Calu3 (cell line): Measurements from ENCODE around the gene SH2B2. TPM values are rescaled to one million over a fixed set of nuclear protein-coding genes. Genes with fewer than 3 reads are reported as not detected.

Experiments used
- BruUV-seq: library from RNA; stranded (reverse); fragments of 400-500 nt; replicated peaks from 2 replicates; lab custom pipeline; 2021; lab: Mats Ljungman, UMichigan
- CTCF ChIA-PET: fragments of 300-600 bp; sonication (Branson Sonifier 250); formaldehyde crosslinking; loops from one replicate; lab custom pipeline; 2022; ENCODE audit warnings: antibody characterized with exemption; lab: Charles Lee
- DNase-seq: peaks from one replicate; pipeline ENCODE4 v3.0.0; 2022
- H3K27ac Mint-ChIP-seq: one replicate; pipeline ENCODE4 v1.8.0; 2022; ENCODE audit warnings: mixed read lengths; ENCODE audit not compliant: unreplicated experiment
- H3K27me3 Mint-ChIP-seq: one replicate; pipeline ENCODE4 v1.8.0; 2022; ENCODE audit warnings: mixed read lengths; ENCODE audit not compliant: unreplicated experiment
- H3K36me3 Mint-ChIP-seq: one replicate; pipeline ENCODE4 v1.8.0; 2022; ENCODE audit warnings: mild to moderate bottlenecking, moderate library complexity, mixed read lengths; ENCODE audit not compliant: insufficient read depth, unreplicated experiment
- H3K4me1 Mint-ChIP-seq: one replicate; pipeline ENCODE4 v1.8.0; 2022; ENCODE audit warnings: mild to moderate bottlenecking, low read depth, mixed read lengths; ENCODE audit not compliant: unreplicated experiment
- H3K4me3 Mint-ChIP-seq: one replicate; pipeline ENCODE4 v1.8.0; 2022; ENCODE audit warnings: mild to moderate bottlenecking, low read depth, moderate library complexity, mixed read lengths; ENCODE audit not compliant: unreplicated experiment
- H3K9me3 Mint-ChIP-seq: one replicate; pipeline ENCODE4 v1.8.0; 2022; ENCODE audit warnings: low read depth, mixed read lengths; ENCODE audit not compliant: unreplicated experiment
- CTCF ChIP-seq: fragments of 200-600 bp; IDR thresholded peaks from one replicate; pipeline ENCODE4 v1.8.0; 2022; ENCODE audit warnings: antibody characterized with exemption; ENCODE audit not compliant: unreplicated experiment
- intact Hi-C: fragments of 100-400 bp; cut with micrococcal nuclease; formaldehyde crosslinking; loops from one replicate; pipeline ENCODE4 v1.10.0; 2022; ENCODE audit not compliant: unreplicated experiment
- total RNA-seq: library from RNA; stranded (reverse); gene quantifications from 2 replicates; pipeline ENCODE4 v1.2.3, GENCODE V29; 2022

SH2B2 gene
- total RNA-seq, 1 experiment from 2014 or later: 2.7 TPM

- Mint-ChIP-seq H3K9me3 (no peaks in the 10 kb centered on the region), H3K4me3 (no peak overlapping the region), H3K4me1 (peaks cover 7% of the 10 kb centered on the region), H3K27ac (no peak overlapping the region), H3K27me3 (no peaks in the 10 kb centered on the region), H3K36me3 (no peaks in the 10 kb centered on the region)
- no peak for DNase-seq
- BruUV-seq: no TSS peak
- TF ChIP-seq CTCF: no peak
- CTCF ChIA-PET: no interaction called here
- intact Hi-C loops: no loop called here
Measured at GRCh38 chr7:102295346-102296178, 8.9 kb downstream of the SH2B2 start.

DNA sequence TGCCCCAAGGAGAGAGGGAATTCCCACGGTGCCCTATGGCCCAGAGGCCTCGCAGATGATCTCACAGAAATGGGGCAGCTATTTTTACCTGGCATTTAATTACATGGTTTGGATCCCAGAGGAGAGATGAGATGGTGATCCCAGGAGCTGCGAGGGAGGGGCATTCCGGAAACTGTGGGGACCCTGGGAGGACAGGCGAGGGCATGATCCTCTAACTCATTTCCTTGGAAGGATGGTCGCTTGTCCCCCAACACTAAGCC lies 9.4 kb downstream of the SH2B2 start:
- no peak for DNase-seq

GRCh38 chr7:102296514-102296913 lies 9.8 kb downstream of the SH2B2 start:
- no peak for TF ChIP-seq CTCF
- Mint-ChIP-seq H3K36me3 (no peaks in the 10 kb centered on the region), H3K27ac (no peak overlapping the region), H3K4me1 (peaks cover 5% of the 10 kb centered on the region), H3K9me3 (no peaks in the 10 kb centered on the region), H3K27me3 (no peaks in the 10 kb centered on the region), H3K4me3 (no peak overlapping the region)
- intact Hi-C loops: no loop called here
- CTCF ChIA-PET: no interaction called here
- DNase-seq: no peak
- BruUV-seq: no TSS peak

More for the DNA sequence above, 9.4 kb downstream of the SH2B2 start:
- Mint-ChIP-seq H3K4me3 (no peak overlapping the region), H3K36me3 (no peaks in the 10 kb centered on the region), H3K27me3 (no peaks in the 10 kb centered on the region), H3K9me3 (no peaks in the 10 kb centered on the region), H3K27ac (no peak overlapping the region), H3K4me1 (peaks cover 7% of the 10 kb centered on the region)
- intact Hi-C loops: no loop called here
- CTCF ChIA-PET: no interaction called here
- no peak for TF ChIP-seq CTCF
- BruUV-seq: no TSS peak

DNA sequence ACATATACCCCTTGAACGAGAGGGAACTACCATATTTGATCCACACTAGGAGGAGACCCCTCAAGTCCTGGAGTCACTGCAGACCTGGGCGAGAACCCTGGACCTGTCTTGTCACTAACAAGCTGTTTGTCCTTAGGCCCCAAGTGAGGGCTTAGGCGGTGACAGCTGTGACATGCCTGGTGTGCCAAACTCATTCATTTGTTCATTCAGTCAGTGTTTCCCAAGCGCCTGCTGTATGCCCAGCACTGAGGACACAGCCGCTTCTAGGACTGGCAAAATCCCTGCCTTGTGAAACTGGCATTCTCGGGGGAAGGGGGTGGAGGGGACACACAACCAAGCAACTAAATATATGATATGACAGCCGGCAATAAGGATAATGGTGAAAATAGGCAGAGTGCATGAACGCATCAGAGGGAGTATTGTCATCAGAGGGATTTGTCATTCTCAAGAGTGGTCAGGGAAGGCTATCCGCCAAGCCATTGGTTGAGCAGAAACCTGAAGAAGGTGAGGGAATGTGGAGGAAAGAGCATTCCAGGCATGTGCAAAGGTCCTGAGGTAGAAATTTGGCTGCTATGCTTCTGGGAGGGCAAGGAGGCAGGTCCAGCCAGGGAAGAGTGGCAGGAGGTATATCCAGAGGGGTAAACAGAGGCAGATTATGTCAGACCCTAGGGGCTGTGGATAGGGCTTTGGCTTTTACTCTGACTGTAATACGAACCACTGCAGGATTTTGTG lies 11.0 kb downstream of the SH2B2 start:
- intact Hi-C loops: no loop called here

More for the DNA sequence above, 11.0 kb downstream of the SH2B2 start:
- DNase-seq: no peak
- no peaks in the 10 kb centered on the region for H3K36me3 Mint-ChIP-seq
- H3K27me3 Mint-ChIP-seq: no peaks in the 10 kb centered on the region
- H3K4me1 Mint-ChIP-seq: no peaks in the 10 kb centered on the region
- CTCF ChIA-PET: no interaction called here
- H3K27ac Mint-ChIP-seq: no peak overlapping the region
- no peak overlapping the region for H3K4me3 Mint-ChIP-seq
- no peaks in the 10 kb centered on the region for H3K9me3 Mint-ChIP-seq
- no peak for TF ChIP-seq CTCF
- no TSS peak for BruUV-seq
